Motor neuron (in vitro differentiated cells): Measurements from ENCODE around the gene KRTAP1-5. TPM values are rescaled to one million over a fixed set of nuclear protein-coding genes. Genes with fewer than 3 reads are reported as not detected.
"Not testable (repeated sequence)": the region's sequence is repeated elsewhere in the genome, so short reads cannot be mapped to it uniquely, and the experiment has no call there.

ENCODE experiments used
- ATAC-seq, 8 experiments: fragments of 200-7000 bp; cut with Tn5 transposase; replicated peaks in 6 of 8; 2 replicates each; pipeline ENCODE4 v1.8.0; 2021; ENCODE audit warnings: mild to moderate bottlenecking in 8 of 8, moderate library complexity in 8 of 8
- H3K27ac ChIP-seq, 2 donors: fragments of 250-450 bp; sonication (Bioruptor Pico); 2 replicates each; pipeline ENCODE4 v1.9.0; 2021; ENCODE audit warnings: antibody characterized with exemption in 2 of 2, mild to moderate bottlenecking in 2 of 2, moderate library complexity in 1 of 2
- H3K4me1 ChIP-seq, 2 donors: fragments of 250-450 bp; sonication (Bioruptor Pico); replicated peaks in 1 of 2; 2 replicates each; pipeline ENCODE4 v1.6.1; 2021; ENCODE audit warnings: antibody characterized with exemption in 2 of 2, mild to moderate bottlenecking in 2 of 2, moderate library complexity in 1 of 2
- H3K4me3 ChIP-seq, 5 donors: fragments of 250-450 bp; sonication (Bioruptor Pico); 2 replicates each; pipeline ENCODE4 v1.9.0; 2021; ENCODE audit warnings: antibody characterized with exemption in 5 of 5, mild to moderate bottlenecking in 5 of 5, moderate library complexity in 4 of 5
- WGBS, 10 experiments: fragments of 450-650 bp; shearing (Covaris generic); methylation state at CpG; one replicate each; pipeline ENCODE4 v1.0.0; 2022; 5-methylcytosine and 5-hydroxymethylcytosine counted together
- in situ Hi-C, 9 experiments: fragments of 400-800 bp; cut with MboI; loops; one replicate each; pipeline ENCODE4 v1.15.0; 2021; ENCODE audit warnings: low sequenced_read_pairs in 9 of 9, low pct_unique_long_range_greater_than_20kb in 2 of 9; ENCODE audit not compliant: unreplicated experiment in 9 of 9
- total RNA-seq, 8 experiments: library from RNA; unstranded; fragments of 300-600 nt; gene quantifications; 2 replicates each; pipeline versions ENCODE4 v1.2.3 to v1.2.4, GENCODE V29; 2022

KRTAP1-5 gene, protein sequence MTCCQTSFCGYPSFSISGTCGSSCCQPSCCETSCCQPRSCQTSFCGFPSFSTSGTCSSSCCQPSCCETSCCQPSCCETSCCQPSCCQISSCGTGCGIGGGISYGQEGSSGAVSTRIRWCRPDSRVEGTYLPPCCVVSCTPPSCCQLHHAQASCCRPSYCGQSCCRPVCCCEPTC
- not detected for total RNA-seq

DNA sequence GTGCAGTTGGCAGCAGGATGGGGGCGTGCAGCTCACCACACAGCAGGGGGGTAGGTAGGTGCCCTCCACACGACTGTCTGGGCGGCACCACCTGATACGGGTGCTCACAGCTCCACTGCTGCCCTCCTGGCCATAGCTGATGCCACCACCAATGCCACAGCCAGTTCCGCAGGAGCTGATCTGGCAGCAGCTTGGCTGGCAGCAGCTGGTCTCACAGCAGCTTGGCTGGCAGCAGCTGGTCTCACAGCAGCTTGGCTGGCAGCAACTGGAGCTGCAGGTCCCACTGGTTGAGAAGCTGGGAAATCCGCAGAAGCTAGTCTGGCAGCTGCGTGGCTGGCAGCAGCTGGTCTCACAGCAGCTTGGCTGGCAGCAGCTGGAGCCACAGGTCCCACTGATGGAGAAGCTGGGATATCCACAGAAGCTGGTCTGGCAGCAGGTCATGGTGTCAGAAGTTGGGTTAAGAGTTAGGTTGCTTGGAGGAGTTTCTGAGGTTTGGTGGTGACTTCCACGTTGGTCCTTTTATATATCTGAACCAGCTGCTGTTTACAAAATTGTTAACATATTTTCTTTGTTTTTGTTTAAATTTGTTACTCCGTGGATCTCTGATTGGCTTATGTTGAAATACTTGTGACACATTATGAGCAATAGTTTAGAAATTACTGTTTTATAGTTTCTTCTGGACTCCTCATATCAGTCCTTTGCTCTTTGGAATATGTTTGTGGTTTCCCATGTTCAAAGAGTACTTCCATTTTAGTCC, at the start of gene KRTAP1-5:
TSS of gene KRTAP1-5 (minus strand) at position 494 of the 757 bp plus-strand sequence. CDS start at position 441, 53 bp downstream.
- in situ Hi-C loops = no loop called here
- Histone ChIP-seq H3K4me3 (no peak within 1 kb of the TSS), H3K27ac (no peak within 1 kb of the TSS), H3K4me1 (no peaks in the 10 kb centered on the region)
- WGBS, 10 experiments = 0 to 83% (median 64%) methylated on average over 1 to 4 of the region's 9 CpGs
- ATAC-seq = no peak

DNA sequence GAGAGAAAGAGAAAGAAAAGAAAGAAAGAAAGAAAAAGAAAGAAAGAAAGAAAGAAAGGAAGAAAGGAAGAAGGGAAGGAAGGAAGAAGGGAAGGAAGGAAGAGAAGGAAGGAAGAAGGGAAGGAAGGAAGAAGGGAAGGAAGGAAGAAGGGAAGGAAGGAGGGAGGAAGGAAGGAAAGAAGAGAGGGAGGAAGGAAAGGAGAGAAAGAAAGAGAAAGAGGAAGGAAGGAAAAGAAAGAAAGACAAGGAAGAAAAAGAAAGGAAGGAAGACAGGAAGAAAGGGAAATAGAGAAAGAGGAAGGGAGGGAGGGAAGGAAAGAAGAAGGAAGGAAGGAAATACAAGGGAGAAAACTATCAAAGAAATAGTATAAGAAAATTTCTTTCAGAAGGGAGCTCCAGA, 49.8 kb upstream of the KRTAP1-5 start:
- no peak overlapping the region for H3K27ac ChIP-seq
- in situ Hi-C loops = no loop called here
- ATAC-seq = no peak
- peaks cover 0 to 3% of the 10 kb centered on the region in 2 donors for H3K4me1 ChIP-seq
- H3K4me3 ChIP-seq = no peak overlapping the region

DNA sequence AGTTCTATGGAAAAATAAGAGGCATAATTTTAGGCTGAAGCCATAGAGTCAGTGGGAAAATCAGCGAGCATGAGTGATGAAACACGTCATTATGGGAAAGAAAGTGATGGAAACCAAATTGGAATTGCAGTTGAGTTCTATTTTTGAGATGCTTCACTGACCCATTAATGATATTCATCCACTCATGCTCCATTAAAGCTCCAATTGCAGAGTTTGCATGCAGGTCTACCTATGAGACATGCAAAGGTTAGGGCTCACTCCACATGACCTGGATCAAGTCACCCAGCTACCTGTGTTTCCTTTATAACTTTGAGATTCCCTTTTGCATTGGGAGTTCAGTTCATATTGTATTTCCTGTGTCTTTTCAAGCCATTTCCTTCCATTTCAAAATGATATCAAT, 46.7 kb upstream of the KRTAP1-5 start:
- peak in 1 of 8 experiments; percentile 13 for ATAC-seq
- in situ Hi-C loops = no loop called here

DNA sequence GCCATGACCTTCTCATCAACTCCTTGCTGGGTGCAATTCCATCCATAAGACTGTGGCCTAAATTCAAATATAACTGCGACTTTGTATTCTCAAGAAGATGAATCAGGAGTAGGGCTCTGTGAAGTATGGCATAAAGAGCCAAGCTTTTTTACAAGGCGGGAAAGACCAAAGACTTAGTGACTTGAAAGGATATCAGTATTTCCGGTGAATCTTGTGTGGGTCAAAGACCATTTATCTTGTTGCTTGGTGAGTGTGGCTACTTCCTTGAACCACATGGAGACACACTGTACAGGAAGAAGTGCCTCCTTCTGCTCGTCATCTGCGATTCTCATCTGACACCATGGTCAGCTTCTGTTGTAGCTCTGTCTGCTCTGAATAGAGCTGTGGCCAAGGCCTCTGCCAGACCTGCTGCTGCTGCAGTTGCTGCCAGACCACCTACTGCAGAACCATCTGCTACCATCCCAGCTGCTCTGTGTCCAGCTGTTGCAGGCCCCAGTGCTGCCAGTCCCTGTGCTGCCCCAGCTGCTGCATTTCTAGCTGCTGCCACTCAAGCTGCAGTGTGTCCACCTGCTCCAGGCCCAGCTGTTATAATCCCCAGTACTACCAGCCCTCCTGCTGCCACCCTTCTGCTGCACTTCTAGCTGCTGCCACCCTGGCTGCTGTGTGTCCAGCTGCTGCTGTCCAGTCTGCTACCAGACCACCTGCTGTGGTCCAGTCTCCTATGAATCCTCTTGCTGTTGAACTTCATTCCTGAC, 44.8 kb upstream of the KRTAP1-5 start:
- peaks cover 0 to 3% of the 10 kb centered on the region in 2 donors for H3K4me1 ChIP-seq
- in situ Hi-C loops = no loop called here
- H3K4me3 ChIP-seq = no peak overlapping the region
- H3K27ac ChIP-seq = no peak overlapping the region
- 88 to 100% (median 97%) methylated on average over 1 to 5 of the region's 5 CpGs; no CpG with 5 or more reads in 3 of the 10 experiments for WGBS, 10 experiments
- no peak for ATAC-seq

More for the DNA sequence above, 46.7 kb upstream of the KRTAP1-5 start:
- 60 to 100% (median 80%) methylated on average over 1 to 2 of the region's 2 CpGs; no CpG with 5 or more reads in 2 of the 10 experiments for WGBS, 10 experiments
- H3K27ac ChIP-seq = no peak overlapping the region
- peaks cover 0 to 3% of the 10 kb centered on the region in 2 donors for H3K4me1 ChIP-seq
- H3K4me3 ChIP-seq = no peak overlapping the region

DNA sequence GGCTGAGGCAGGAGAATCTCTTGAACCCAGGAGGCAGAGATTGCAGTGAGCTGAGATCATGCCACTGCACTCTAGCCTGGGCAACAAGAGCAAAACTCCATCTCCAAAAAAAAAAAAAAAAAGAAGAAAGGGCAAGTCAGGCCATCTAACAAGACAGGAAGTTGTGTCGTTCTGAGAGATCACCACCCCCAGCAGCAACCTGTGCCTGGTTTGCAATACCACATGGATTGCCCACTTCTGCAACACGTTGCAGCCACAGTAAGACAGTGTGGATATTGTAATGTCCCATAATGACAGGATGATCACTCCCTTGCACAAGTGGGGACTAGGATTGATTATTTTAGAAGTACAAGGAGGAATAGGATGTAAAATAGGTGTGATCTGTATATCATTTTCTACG, 42.0 kb upstream of the KRTAP1-5 start:
- no peak for ATAC-seq
- in situ Hi-C loops = no loop called here
- 50 to 100% (median 83%) methylated on average over 1 to 3 of the region's 3 CpGs; no CpG with 5 or more reads in 3 of the 10 experiments for WGBS, 10 experiments

DNA sequence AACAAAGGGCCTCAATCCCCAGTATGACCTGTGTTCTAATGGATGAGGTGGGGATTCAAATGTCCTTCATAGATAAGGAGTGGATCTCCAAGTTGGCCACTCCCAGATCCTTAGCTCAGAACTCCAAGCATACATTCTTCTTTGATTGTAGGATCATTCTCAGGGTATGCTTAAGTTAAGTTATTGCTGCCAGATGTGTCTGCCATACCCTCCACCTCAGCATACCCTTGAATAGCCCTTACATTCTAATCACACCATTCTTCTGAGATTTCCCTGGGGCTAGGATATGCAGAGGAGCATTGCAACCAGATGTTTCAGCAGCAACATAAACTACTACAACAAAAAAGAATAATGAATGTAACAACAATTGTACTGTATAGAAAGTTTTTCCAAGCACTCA, 40.3 kb upstream of the KRTAP1-5 start:
- H3K4me1 ChIP-seq = no peaks in the 10 kb centered on the region
- in situ Hi-C loops = no loop called here
- ATAC-seq = peak in 3 of 8 experiments; percentile 83 to 93 (median 89)
- no peak overlapping the region for H3K27ac ChIP-seq
- no peak overlapping the region for H3K4me3 ChIP-seq

More for the DNA sequence above, 42.0 kb upstream of the KRTAP1-5 start:
- H3K4me3 ChIP-seq = no peak overlapping the region
- H3K27ac ChIP-seq = no peak overlapping the region
- peaks cover 0 to 3% of the 10 kb centered on the region in 2 donors for H3K4me1 ChIP-seq

DNA sequence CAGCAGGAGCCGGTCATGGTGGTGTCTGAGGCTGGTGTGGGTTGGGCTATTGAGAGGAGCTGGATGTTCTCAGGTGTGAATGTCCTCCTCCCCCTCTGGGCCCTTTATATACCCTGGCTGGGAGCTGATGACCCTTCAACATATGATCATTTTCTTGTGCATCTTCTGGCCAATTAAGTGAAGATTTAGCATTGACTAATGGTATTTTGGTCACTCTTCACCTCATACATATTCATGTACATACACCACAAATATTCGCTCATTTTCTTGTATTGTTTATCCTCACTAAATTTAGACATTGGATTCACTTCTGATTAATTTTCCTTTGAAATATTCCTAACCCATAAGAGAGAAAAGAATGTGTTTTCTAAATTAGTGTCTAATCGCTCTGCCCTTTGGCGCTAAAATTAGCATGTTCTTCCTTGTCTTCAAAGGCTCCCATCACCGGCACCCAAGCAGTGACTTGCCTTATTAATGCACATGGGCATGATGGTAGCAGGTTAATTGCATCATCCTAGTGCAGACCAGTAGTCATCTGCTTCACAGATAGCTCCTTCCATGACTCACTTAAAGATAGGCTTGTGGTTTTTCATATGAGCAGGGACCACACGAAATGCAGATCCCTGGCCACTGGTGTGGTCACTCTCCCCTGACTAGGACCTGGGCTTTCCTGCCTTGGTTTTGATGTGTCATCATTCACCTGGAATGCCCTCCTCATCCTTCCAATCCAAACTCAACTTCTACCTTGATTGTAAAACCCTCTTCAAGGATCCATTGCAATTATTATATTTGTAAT, 39.0 kb upstream of the KRTAP1-5 start, which contains the start of gene KRTAP2-4:
TSS of gene KRTAP2-4 (minus strand) at position 51 of the 796 bp plus-strand sequence. CDS start at position 17, 34 bp downstream.
- H3K4me1 ChIP-seq = no peaks in the 10 kb centered on the region
- peak in 6 of 8 experiments; percentile 16 to 90 (median 56) for ATAC-seq
- 51 to 100% (median 91%) methylated on average over 1 to 5 of the region's 6 CpGs for WGBS, 10 experiments
- H3K4me3 ChIP-seq = no peak within 1 kb of the TSS
- no peak within 1 kb of the TSS for H3K27ac ChIP-seq
- in situ Hi-C loops = no loop called here

DNA sequence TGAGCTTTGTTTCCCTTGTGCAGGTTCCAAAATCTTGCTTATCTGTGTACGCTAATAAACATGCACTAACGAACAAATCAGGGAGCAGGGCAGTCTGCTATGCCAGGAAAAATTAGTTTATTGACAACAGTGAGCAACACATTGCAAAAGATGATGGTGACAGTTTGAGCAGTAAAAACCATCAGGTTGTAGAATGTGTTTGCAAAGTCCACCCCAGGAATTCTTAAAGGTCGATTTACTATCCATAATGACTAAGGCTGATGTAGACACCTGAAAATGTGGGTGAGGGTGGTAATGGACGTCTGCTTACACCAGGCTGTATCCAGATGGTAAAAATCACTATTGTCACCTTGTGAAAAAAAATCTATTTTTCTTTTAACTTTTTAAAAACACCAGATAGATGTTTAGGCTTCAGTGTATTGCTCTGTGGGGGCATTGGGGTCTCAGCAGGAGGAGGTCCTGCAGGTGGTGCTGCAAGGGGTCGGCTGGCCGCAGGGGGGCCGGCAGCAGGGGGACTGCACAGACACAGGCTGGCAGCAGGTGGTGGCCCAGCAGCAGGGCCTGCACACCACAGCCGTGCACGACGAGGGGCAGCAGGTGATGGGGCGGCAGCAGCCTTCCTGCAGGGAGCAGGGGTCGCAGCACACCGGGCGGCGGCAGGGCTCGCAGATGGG, 38.1 kb upstream of the KRTAP1-5 start:
- in situ Hi-C loops, H3K27ac ChIP-seq, H3K4me1 ChIP-seq, H3K4me3 ChIP-seq, ATAC-seq: not testable (repeated sequence)
- 46 to 95% (median 78%) methylated on average over 1 to 4 of the region's 16 CpGs; no CpG with 5 or more reads in 1 of the 10 experiments for WGBS, 10 experiments

DNA sequence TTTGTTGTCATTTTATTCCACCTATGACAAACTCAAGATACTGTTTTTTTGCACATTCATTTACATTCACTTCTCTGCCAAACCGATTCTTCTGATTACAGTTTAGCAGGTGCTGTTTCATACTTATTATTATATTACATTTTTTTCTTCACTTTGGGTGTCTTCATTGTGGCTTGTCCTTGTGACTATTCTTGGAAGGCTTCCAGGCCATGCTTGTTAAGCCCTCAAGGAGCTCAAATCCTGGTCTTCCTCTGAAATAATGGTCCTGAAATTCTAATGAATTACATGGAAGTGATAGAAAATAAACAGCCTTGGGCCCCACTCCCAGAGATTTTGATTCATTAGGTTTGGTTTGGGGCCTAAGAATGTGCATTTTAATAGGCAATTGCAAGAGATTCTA, 37.3 kb upstream of the KRTAP1-5 start:
- whole genome bisulfite sequencing, 10 experiments = 56 to 100% (median 87%) methylated on average over 1 of the region's 1 CpG; no CpG with 5 or more reads in 1 of the 10 experiments
- in situ Hi-C loops = no loop called here
- Histone ChIP-seq H3K27ac (no peak overlapping the region), H3K4me1 (no peaks in the 10 kb centered on the region), H3K4me3 (no peak overlapping the region)
- ATAC-seq = no peak

DNA sequence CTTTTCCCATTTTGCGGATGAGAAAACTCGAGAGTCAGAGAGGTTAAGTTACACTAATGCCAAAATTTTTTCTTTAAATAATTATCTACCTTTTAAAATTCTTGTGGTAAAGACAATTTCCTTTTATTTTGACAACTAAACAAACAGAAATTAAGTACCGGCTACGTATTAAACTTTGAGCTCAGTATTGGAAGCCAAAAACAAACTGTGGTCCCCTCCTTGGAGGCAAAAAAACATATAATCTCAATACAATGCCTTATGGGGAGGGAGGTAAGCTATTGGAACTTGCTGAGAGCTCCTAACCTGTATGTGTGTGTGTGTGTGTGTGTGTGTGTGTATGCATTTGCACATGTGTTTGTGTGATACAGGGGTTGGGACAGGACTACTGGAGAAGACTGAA, 36.4 kb upstream of the KRTAP1-5 start:
- in situ Hi-C loops = no loop called here
- H3K27ac ChIP-seq = no peak overlapping the region
- 75 to 98% (median 89%) methylated on average over 2 to 4 of the region's 4 CpGs; no CpG with 5 or more reads in 2 of the 10 experiments for WGBS, 10 experiments
- no peaks in the 10 kb centered on the region for H3K4me1 ChIP-seq
- no peak overlapping the region for H3K4me3 ChIP-seq
- ATAC-seq = no peak

DNA sequence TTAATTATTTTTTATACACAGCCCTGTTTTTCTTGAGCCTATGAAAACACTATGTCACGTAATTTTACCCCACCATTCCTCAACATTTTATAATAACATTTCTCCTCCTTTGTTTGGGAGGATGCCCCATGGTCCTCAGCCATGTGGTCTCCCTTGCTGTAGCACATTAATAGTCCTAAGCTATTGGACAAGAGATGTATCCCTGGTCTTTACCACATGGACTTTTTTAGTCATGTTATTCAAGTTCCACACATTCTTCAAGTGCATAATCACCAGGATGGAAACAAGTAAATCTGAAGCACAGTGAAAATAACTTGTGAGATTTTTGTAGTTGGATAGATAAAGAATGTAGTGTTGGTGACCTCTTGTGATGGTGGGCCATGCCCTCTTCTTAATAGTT, 35.0 kb upstream of the KRTAP1-5 start:
- ATAC-seq = peak in 1 of 8 experiments; percentile 81
- in situ Hi-C loops = no loop called here
- H3K27ac ChIP-seq = no peak overlapping the region
- H3K4me1 ChIP-seq = no peaks in the 10 kb centered on the region
- H3K4me3 ChIP-seq = no peak overlapping the region
- 0 to 100% (median 76%) methylated on average over 1 of the region's 1 CpG; no CpG with 5 or more reads in 2 of the 10 experiments for WGBS, 10 experiments

DNA sequence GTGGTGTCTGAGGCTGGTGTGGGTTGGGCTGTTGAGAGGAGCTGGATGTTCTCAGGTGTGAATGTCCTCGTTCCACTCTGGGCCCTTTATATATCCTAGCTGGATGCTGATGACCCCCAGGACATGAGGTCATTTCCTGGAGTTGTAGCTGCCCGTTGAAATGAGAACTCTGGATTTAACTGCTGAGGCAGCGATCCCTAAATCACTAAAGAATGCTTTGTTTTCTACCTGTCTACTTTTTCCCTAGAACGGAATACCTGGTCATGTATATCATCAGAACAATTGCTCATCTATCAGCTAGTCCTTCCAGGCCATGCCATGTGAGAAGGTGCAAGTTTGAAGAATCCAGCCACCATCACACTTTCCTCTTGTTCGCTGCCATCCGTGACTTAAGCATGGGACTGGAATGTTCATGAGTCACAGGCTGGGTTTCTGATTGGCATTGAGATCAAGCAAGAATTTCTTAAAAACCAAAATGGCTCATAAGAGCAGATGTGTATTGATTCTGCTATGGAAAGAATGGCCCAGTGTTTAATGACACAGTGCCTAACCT, 33.1 kb upstream of the KRTAP1-5 start, which contains the start of gene KRTAP2-3:
TSS of gene KRTAP2-3 (minus strand) at position 63 of the 553 bp plus-strand sequence. CDS start 64 bp downstream, outside the sequence.
- in situ Hi-C loops = no loop called here
- Histone ChIP-seq H3K4me1 (no peaks in the 10 kb centered on the region), H3K4me3 (no peak within 1 kb of the TSS), H3K27ac (no peak within 1 kb of the TSS)
- WGBS, 10 experiments = 12 to 100% (median 75%) methylated on average over 1 to 6 of the region's 6 CpGs; no CpG with 5 or more reads in 3 of the 10 experiments
- no peak for ATAC-seq
